Liver (tissue), 9 donors: Measurements from ENCODE around the gene EMP1. TPM values are rescaled to one million over a fixed set of nuclear protein-coding genes. Genes with fewer than 3 reads are reported as not detected.

Experiments used
- DNase-seq: peaks from one replicate; pipeline ENCODE4 v3.0.0-alpha.2; 2017; ENCODE audit warnings: low spot score
- H3K27ac ChIP-seq, 2 donors: one replicate each; pipeline ENCODE4 v1.7.0; 2013; ENCODE audit warnings: inconsistent platforms in 2 of 2, low read length in 2 of 2, control low read depth in 1 of 2, low read depth in 1 of 2, mild to moderate bottlenecking in 1 of 2
- H3K27me3 ChIP-seq, 4 donors: one replicate each; pipeline versions ENCODE4 v1.6.1 to v1.7.0; 2013; ENCODE audit warnings: low read length in 3 of 4, inconsistent platforms in 1 of 4, mild to moderate bottlenecking in 1 of 4, moderate library complexity in 1 of 4; ENCODE audit not compliant: control insufficient read depth in 4 of 4, insufficient read depth in 4 of 4
- H3K36me3 ChIP-seq, 4 donors: one replicate each; pipeline versions ENCODE4 v1.6.1 to v1.7.0; 2013; ENCODE audit warnings: low read length in 3 of 4, mild to moderate bottlenecking in 3 of 4, low read depth in 1 of 4, moderate library complexity in 1 of 4; ENCODE audit not compliant: control insufficient read depth in 4 of 4, insufficient read depth in 3 of 4
- H3K4me1 ChIP-seq, 4 donors: one replicate each; pipeline versions ENCODE4 v1.6.1 to v1.7.0; 2013; ENCODE audit warnings: low read length in 3 of 4, mild to moderate bottlenecking in 3 of 4, moderate library complexity in 1 of 4; ENCODE audit not compliant: control insufficient read depth in 4 of 4, insufficient read depth in 4 of 4
- H3K4me3 ChIP-seq, 3 donors: one replicate each; pipeline versions ENCODE4 v1.6.1 to v1.7.0; 2013; ENCODE audit warnings: low read length in 3 of 3, control low read depth in 1 of 3, low read depth in 1 of 3, mild to moderate bottlenecking in 1 of 3
- H3K9ac ChIP-seq, 2 donors: one replicate each; pipeline ENCODE4 v1.7.0; 2013; ENCODE audit warnings: low read length in 2 of 2, mild to moderate bottlenecking in 2 of 2, moderate library complexity in 2 of 2, control low read depth in 1 of 2, low read depth in 1 of 2
- H3K9me3 ChIP-seq, 4 donors: one replicate each; pipeline versions ENCODE4 v1.6.1 to v1.7.0; 2013; ENCODE audit warnings: low read length in 3 of 4; ENCODE audit not compliant: control insufficient read depth in 4 of 4
- ATF3 ChIP-seq: IDR thresholded peaks from 2 replicates; pipeline ENCODE4 v1.6.1; 2016; ENCODE audit warnings: antibody characterized with exemption
- CTCF ChIP-seq: fragments of 150-350 bp; IDR thresholded peaks from 2 replicates; pipeline ENCODE4 v1.5.1; 2017; ENCODE audit warnings: improper control_type of control experiment, low read depth, low read length; ENCODE audit not compliant: missing input control
- EGR1 ChIP-seq, 2 donors: IDR thresholded peaks; 2 replicates each; pipeline ENCODE4 v1.6.1; 2016 to 2018; ENCODE audit warnings: antibody characterized with exemption in 2 of 2, low read depth in 2 of 2
- FOXA2 ChIP-seq: IDR thresholded peaks from 2 replicates; pipeline ENCODE4 v1.6.1; 2016; ENCODE audit warnings: antibody characterized with exemption
- GABPA ChIP-seq, 2 donors: IDR thresholded peaks in 1 of 2; conservative IDR thresholded peaks in 1 of 2; 2 replicates each; pipeline ENCODE4 v1.6.1; 2016; ENCODE audit warnings: antibody characterized with exemption in 2 of 2, mild to moderate bottlenecking in 1 of 2, moderate library complexity in 1 of 2
- HNF4A ChIP-seq, 2 donors: conservative IDR thresholded peaks; 2 replicates each; pipeline ENCODE4 v1.6.1; 2016; ENCODE audit warnings: antibody characterized with exemption in 2 of 2, mild to moderate bottlenecking in 2 of 2
- HNF4G ChIP-seq: IDR thresholded peaks from 2 replicates; pipeline ENCODE4 v1.6.1; 2016; ENCODE audit warnings: antibody characterized with exemption
- JUND ChIP-seq, 2 donors: IDR thresholded peaks; 2 replicates each; pipeline ENCODE4 v1.6.1; 2016; ENCODE audit warnings: antibody characterized with exemption in 2 of 2
- MAX ChIP-seq: IDR thresholded peaks from 2 replicates; pipeline ENCODE4 v1.6.1; 2016; ENCODE audit warnings: antibody characterized with exemption
- RAD21 ChIP-seq, 2 donors: IDR thresholded peaks; 2 replicates each; pipeline ENCODE4 v1.6.1; 2016; ENCODE audit warnings: antibody characterized with exemption in 2 of 2, mild to moderate bottlenecking in 2 of 2
- REST ChIP-seq: IDR thresholded peaks from 2 replicates; pipeline ENCODE4 v1.6.1; 2016; ENCODE audit warnings: antibody characterized with exemption, mild to moderate bottlenecking
- RXRA ChIP-seq, 2 donors: IDR thresholded peaks; 2 replicates each; pipeline ENCODE4 v1.6.1; 2017 to 2018; ENCODE audit warnings: antibody characterized with exemption in 2 of 2, mild to moderate bottlenecking in 1 of 2
- SP1 ChIP-seq: IDR thresholded peaks from 2 replicates; pipeline ENCODE4 v1.6.1; 2018; ENCODE audit warnings: antibody characterized with exemption, mild to moderate bottlenecking
- TAF1 ChIP-seq: conservative IDR thresholded peaks from 2 replicates; pipeline ENCODE4 v1.6.1; 2016; ENCODE audit warnings: antibody characterized with exemption, mild to moderate bottlenecking
- YY1 ChIP-seq: IDR thresholded peaks from 2 replicates; pipeline ENCODE4 v1.6.1; 2016; ENCODE audit warnings: antibody characterized with exemption, mild to moderate bottlenecking
- WGBS: extraction: QIAGEN DNeasy Blood & Tissue Kit; methylation state at CpG from one replicate; pipeline ENCODE4 v1.1.7; 2013; 5-methylcytosine and 5-hydroxymethylcytosine counted together
- polyA plus RNA-seq, 2 donors: library from polyadenylated mRNA; stranded (reverse) in 1 of 2; unstranded in 1 of 2; fragments of 200-250 nt in 1 of 2; fragments of >200 nt in 1 of 2; fragmentation: Nextera tagmentation in 1 of 2; extraction: Ambion mirVana in 1 of 2; gene quantifications; one replicate each; pipeline versions ENCODE4 v1.2.1 to v1.2.3, GENCODE V29; 2013 to 2015
- total RNA-seq, 2 donors: library from RNA; depleted of rRNA; stranded (reverse); fragments of >200 nt; gene quantifications; one replicate each; pipeline ENCODE4 v1.2.3, GENCODE V29; 2014
- donor health status: healthy.
- donor health status: healthy.
- donor health status: healthy.
- donor health status: healthy.
- donor health status: healthy.

Gene EMP1
- total and polyA plus RNA-seq, 4 donors = 1.6 to 5.6 (median 3.6) TPM

- WGBS = 65% methylated on average over 3 of the region's 3 CpGs
- DNase-seq = no peak
- no peak overlapping the region for H3K9ac ChIP-seq
- no peaks in the 10 kb centered on the region for H3K36me3 ChIP-seq
- no peak for TF ChIP-seq HNF4A (conservative IDR thresholded peaks at IDR 0.05)
- TF ChIP-seq ATF3 = no peak
- TF ChIP-seq RXRA (IDR thresholded peaks at IDR 0.05) = no peak
- TF ChIP-seq CTCF = no peak
- TF ChIP-seq RAD21 (IDR thresholded peaks at IDR 0.05) = no peak
- TF ChIP-seq TAF1 = no peak
- no peak for TF ChIP-seq YY1
- no peak for TF ChIP-seq MAX
- no peak for TF ChIP-seq HNF4G
- no peak overlapping the region for H3K27ac ChIP-seq
- H3K9me3 ChIP-seq = no peaks in the 10 kb centered on the region
- H3K4me3 ChIP-seq = no peak overlapping the region
- no peaks in the 10 kb centered on the region for H3K27me3 ChIP-seq
- H3K4me1 ChIP-seq = peaks cover 0 to 4% (median 0%) of the 10 kb centered on the region in 4 donors
These were observed 60.9 kb downstream of the EMP1 start for GRCh38 chr12:13257356-13257875.

GRCh38 chr12:13258197-13258596, 61.7 kb downstream of the EMP1 start:
- no peak overlapping the region for H3K9ac ChIP-seq
- no peak for TF ChIP-seq REST
- TF ChIP-seq RAD21 (IDR thresholded peaks at IDR 0.05) = no peak
- no peak for TF ChIP-seq GABPA (IDR thresholded peaks at IDR 0.05 in 1 of 2, conservative IDR thresholded peaks at IDR 0.05 in 1 of 2)
- no peak for TF ChIP-seq SP1
- TF ChIP-seq MAX = no peak
- TF ChIP-seq RXRA (IDR thresholded peaks at IDR 0.05) = no peak
- TF ChIP-seq JUND (IDR thresholded peaks at IDR 0.05) = no peak
- TF ChIP-seq CTCF = no peak
- TF ChIP-seq TAF1 = no peak
- no peak for TF ChIP-seq FOXA2
- TF ChIP-seq ATF3 = no peak
- no peak for TF ChIP-seq HNF4G
- no peak for TF ChIP-seq EGR1 (IDR thresholded peaks at IDR 0.05; ENCODE audit: low read depth in 2 of 2)
- H3K4me1 ChIP-seq = peaks cover 0 to 4% (median 0%) of the 10 kb centered on the region in 4 donors
- 84% methylated on average over 3 of the region's 3 CpGs for WGBS
- DNase-seq = no peak
- H3K4me3 ChIP-seq = no peak overlapping the region
- H3K9me3 ChIP-seq = no peaks in the 10 kb centered on the region
- no peaks in the 10 kb centered on the region for H3K27me3 ChIP-seq
- no peak overlapping the region for H3K27ac ChIP-seq
- no peaks in the 10 kb centered on the region for H3K36me3 ChIP-seq
